BLaER1 treated with 17β-estradiol and CSF1 and Interleukin-3, amounts not matched to agents 10 nM and 100 nM (cell line): ENCODE data around the gene MSL2.
"Not testable (repeated sequence)": the region's sequence is repeated elsewhere in the genome, so short reads cannot be mapped to it uniquely, and the experiment has no call there.

Source experiments
- H3K27ac ChIP-seq, 11 experiments: shearing (Covaris generic); formaldehyde crosslinking; 2 replicates each; pipeline ENCODE4 v1.8.1; 2022
- H3K27me3 ChIP-seq, 11 experiments: shearing (Covaris generic); formaldehyde crosslinking; 2 replicates each; pipeline ENCODE4 v1.8.1; 2022
- H3K36me3 ChIP-seq, 11 experiments: shearing (Covaris generic); formaldehyde crosslinking; 2 replicates each; pipeline ENCODE4 v1.8.1; 2022
- H3K4me1 ChIP-seq, 10 experiments: shearing (Covaris generic); formaldehyde crosslinking; 2 replicates each; pipeline ENCODE4 v1.8.1; 2022
- H3K4me2 ChIP-seq, 11 experiments: shearing (Covaris generic); formaldehyde crosslinking; 2 replicates each; pipeline ENCODE4 v1.8.1; 2022
- H3K4me3 ChIP-seq, 10 experiments: shearing (Covaris generic); formaldehyde crosslinking; 2 replicates each; pipeline ENCODE4 v1.8.1; 2022
- H3K9ac ChIP-seq, 11 experiments: shearing (Covaris generic); formaldehyde crosslinking; 2 replicates each; pipeline ENCODE4 v1.8.1; 2022
- H3K9me3 ChIP-seq, 11 experiments: shearing (Covaris generic); formaldehyde crosslinking; replicated peaks in 1 of 11; 2 replicates each; pipeline ENCODE4 v1.8.1; 2022
- H4K20me1 ChIP-seq, 11 experiments: shearing (Covaris generic); formaldehyde crosslinking; 2 replicates each; pipeline ENCODE4 v1.8.1; 2022
- Cebpa-rat ChIP-seq, 11 experiments: shearing (Covaris generic); IDR thresholded peaks; 2 replicates each; pipeline ENCODE4 v1.8.1; 2022

Gene MSL2

GRCh38 chr3:136187868-136188267 lies 8.3 kb downstream of the MSL2 start:
- peaks cover 100% of the 10 kb centered on the region in 11 experiments for H4K20me1 ChIP-seq
- no peak for TF ChIP-seq Cebpa-rat (IDR thresholded peaks at IDR 0.05)
- H3K4me2 ChIP-seq, result peak overlapping the region in 7 of 11 experiments; percentile 15 to 94 (median 34); a peak in 11 of 22 replicates

GRCh38 chr3:136186846-136187245 lies 9.3 kb downstream of the MSL2 start:
- Histone ChIP-seq H4K20me1 (peaks cover 100% of the 10 kb centered on the region in 11 experiments), H3K4me3 (no peak overlapping the region), H3K27ac (no peak overlapping the region), H3K4me1 (peaks cover 11 to 92% (median 33%) of the 10 kb centered on the region in 10 experiments), H3K27me3 (no peaks in the 10 kb centered on the region), H3K9me3 (peaks cover 0 to 76% (median 57%) of the 10 kb centered on the region in 11 experiments; a peak in 15 of 22 replicates), H3K4me2 (peak overlapping the region in 9 of 11 experiments; percentile 0 to 68 (median 34); a peak in 10 of 22 replicates), H3K9ac (no peak overlapping the region), H3K36me3 (peaks cover 0 to 96% (median 59%) of the 10 kb centered on the region in 11 experiments; a peak in 18 of 22 replicates)
- TF ChIP-seq Cebpa-rat (IDR thresholded peaks at IDR 0.05), result no peak

More at GRCh38 chr3:136187868-136188267, 8.3 kb downstream of the MSL2 start:
- peaks cover 19 to 92% (median 42%) of the 10 kb centered on the region in 10 experiments for H3K4me1 ChIP-seq
- peaks cover 0 to 96% (median 51%) of the 10 kb centered on the region in 11 experiments; a peak in 18 of 22 replicates for H3K36me3 ChIP-seq
- peaks cover 0 to 70% (median 48%) of the 10 kb centered on the region in 11 experiments; a peak in 14 of 22 replicates for H3K9me3 ChIP-seq
- no peak overlapping the region for H3K4me3 ChIP-seq
- no peaks in the 10 kb centered on the region for H3K27me3 ChIP-seq
- H3K27ac ChIP-seq, result no peak overlapping the region
- no peak overlapping the region; a peak in 1 of 22 replicates for H3K9ac ChIP-seq

GRCh38 chr3:136186344-136186743 lies 9.8 kb downstream of the MSL2 start:
- Histone ChIP-seq H3K36me3 (peaks cover 0 to 96% (median 58%) of the 10 kb centered on the region in 11 experiments; a peak in 18 of 22 replicates), H3K4me2 (peak overlapping the region in 9 of 11 experiments; percentile 0 to 68 (median 34); a peak in 11 of 22 replicates), H3K27me3 (no peaks in the 10 kb centered on the region), H4K20me1 (peaks cover 99 to 100% (median 100%) of the 10 kb centered on the region in 11 experiments), H3K4me3 (no peak overlapping the region), H3K9me3 (peaks cover 0 to 79% (median 60%) of the 10 kb centered on the region in 11 experiments; a peak in 15 of 22 replicates), H3K27ac (no peak overlapping the region), H3K4me1 (peaks cover 6 to 91% (median 28%) of the 10 kb centered on the region in 10 experiments), H3K9ac (no peak overlapping the region)
- no peak for TF ChIP-seq Cebpa-rat (IDR thresholded peaks at IDR 0.05)

- Histone ChIP-seq H3K4me3 (no peak overlapping the region), H3K36me3 (peaks cover 0 to 85% (median 48%) of the 10 kb centered on the region in 11 experiments; a peak in 18 of 22 replicates), H3K27ac (no peak overlapping the region), H3K4me2 (peak overlapping the region in 2 of 11 experiments; percentile 3 to 29; a peak in 2 of 22 replicates), H4K20me1 (peaks cover 97 to 100% (median 98%) of the 10 kb centered on the region in 11 experiments), H3K27me3 (no peaks in the 10 kb centered on the region), H3K9me3 (peaks cover 0 to 70% (median 55%) of the 10 kb centered on the region in 11 experiments; a peak in 15 of 22 replicates), H3K4me1 (peaks cover 0 to 78% (median 22%) of the 10 kb centered on the region in 10 experiments; a peak in 17 of 20 replicates), H3K9ac (no peak overlapping the region)
- TF ChIP-seq Cebpa-rat (IDR thresholded peaks at IDR 0.05), result no peak
Measured at GRCh38 chr3:136184703-136185102, 11.4 kb downstream of the MSL2 start.

- Histone ChIP-seq H3K4me3 (no peak overlapping the region), H3K27ac (no peak overlapping the region), H3K9ac (no peak overlapping the region), H3K4me1 (peaks cover 0 to 50% (median 10%) of the 10 kb centered on the region in 10 experiments; a peak in 15 of 20 replicates), H3K36me3 (peaks cover 0 to 65% (median 33%) of the 10 kb centered on the region in 11 experiments; a peak in 18 of 22 replicates), H3K27me3 (no peaks in the 10 kb centered on the region), H4K20me1 (peaks cover 97 to 100% (median 98%) of the 10 kb centered on the region in 11 experiments), H3K4me2 (peak overlapping the region in 2 of 11 experiments; percentile 21 to 38; a peak in 1 of 22 replicates), H3K9me3 (peaks cover 0 to 46% (median 33%) of the 10 kb centered on the region in 11 experiments; a peak in 15 of 22 replicates)
- TF ChIP-seq Cebpa-rat (IDR thresholded peaks at IDR 0.05), result no peak
Measured at GRCh38 chr3:136181741-136182140, 14.4 kb downstream of the MSL2 start.

- H3K9me3 ChIP-seq, result peaks cover 0 to 38% (median 17%) of the 10 kb centered on the region in 11 experiments; a peak in 15 of 22 replicates
- no peak overlapping the region for H3K9ac ChIP-seq
- H3K4me3 ChIP-seq, result no peak overlapping the region
- peaks cover 0 to 45% (median 8%) of the 10 kb centered on the region in 10 experiments; a peak in 14 of 20 replicates for H3K4me1 ChIP-seq
- no peaks in the 10 kb centered on the region for H3K27me3 ChIP-seq
- peaks cover 97 to 100% (median 98%) of the 10 kb centered on the region in 11 experiments for H4K20me1 ChIP-seq
- no peak for TF ChIP-seq Cebpa-rat (IDR thresholded peaks at IDR 0.05)
- peaks cover 0 to 59% (median 26%) of the 10 kb centered on the region in 11 experiments; a peak in 17 of 22 replicates for H3K36me3 ChIP-seq
- no peak overlapping the region for H3K4me2 ChIP-seq
- no peak overlapping the region for H3K27ac ChIP-seq
Measured at GRCh38 chr3:136177876-136178275, 18.3 kb downstream of the MSL2 start.

- Histone ChIP-seq H3K4me3 (no peak overlapping the region), H4K20me1 (peaks cover 100% of the 10 kb centered on the region in 11 experiments), H3K9ac (no peak overlapping the region), H3K4me2 (peak overlapping the region in 3 of 11 experiments; percentile 70 to 74 (median 71); a peak in 3 of 22 replicates), H3K36me3 (peaks cover 0 to 56% (median 15%) of the 10 kb centered on the region in 11 experiments; a peak in 12 of 22 replicates), H3K27me3 (no peaks in the 10 kb centered on the region), H3K27ac (no peak overlapping the region), H3K9me3 (peaks cover 0 to 36% (median 5%) of the 10 kb centered on the region in 11 experiments; a peak in 8 of 22 replicates), H3K4me1 (peaks cover 15 to 50% (median 26%) of the 10 kb centered on the region in 10 experiments)
- no peak for TF ChIP-seq Cebpa-rat (IDR thresholded peaks at IDR 0.05)
Measured at GRCh38 chr3:136173939-136174490, 22.1 kb downstream of the MSL2 start.

GRCh38 chr3:136171097-136171542 lies 25.0 kb downstream of the MSL2 start:
- peaks cover 0 to 44% (median 18%) of the 10 kb centered on the region in 11 experiments; a peak in 14 of 22 replicates for H3K9me3 ChIP-seq
- TF ChIP-seq Cebpa-rat (IDR thresholded peaks at IDR 0.05), result no peak
- 0 out of 20 replicates have a peak overlapping the region, but pooled peaks of 1 of the 10 experiments have one; percentile 5 for H3K4me3 ChIP-seq
- H3K27ac ChIP-seq, result peak overlapping the region in 8 of 11 experiments; percentile 19 to 65 (median 35); a peak in 13 of 22 replicates
- H3K4me1 ChIP-seq, result peaks cover 15 to 50% (median 26%) of the 10 kb centered on the region in 10 experiments
- no peaks in the 10 kb centered on the region for H3K27me3 ChIP-seq
- peak overlapping the region; percentile 24 to 74 (median 64) for H3K4me2 ChIP-seq
- peaks cover 0 to 40% (median 9%) of the 10 kb centered on the region in 11 experiments; a peak in 12 of 22 replicates for H3K36me3 ChIP-seq
- H3K9ac ChIP-seq, result peak overlapping the region in 3 of 11 experiments; percentile 8 to 40 (median 25); a peak in 2 of 22 replicates
- peaks cover 94 to 100% (median 100%) of the 10 kb centered on the region in 11 experiments for H4K20me1 ChIP-seq

GRCh38 chr3:136168236-136168635 lies 27.9 kb downstream of the MSL2 start:
- H3K27ac ChIP-seq, H3K4me2 ChIP-seq, H3K27me3 ChIP-seq, H3K4me3 ChIP-seq, H3K9ac ChIP-seq: not testable (repeated sequence)
- Histone ChIP-seq H3K4me1 (peaks cover 24 to 48% (median 41%) of the 10 kb centered on the region in 10 experiments), H3K9me3 (peaks cover 0 to 52% (median 23%) of the 10 kb centered on the region in 11 experiments; a peak in 16 of 22 replicates), H4K20me1 (peaks cover 87 to 100% (median 99%) of the 10 kb centered on the region in 11 experiments), H3K36me3 (peaks cover 0 to 41% (median 12%) of the 10 kb centered on the region in 11 experiments; a peak in 10 of 22 replicates)
